Measurements from ENCODE around the gene AKR1D1. TPM values are rescaled to one million over a fixed set of nuclear protein-coding genes. Genes with fewer than 3 reads are reported as not detected.

Gene AKR1D1
- total and polyA plus RNA-seq, 2 of the 13 experiments (the other 11 are each of a cell fraction or from before 2014, with no cell fraction given), result 6.9 to 37.0 TPM

DNA sequence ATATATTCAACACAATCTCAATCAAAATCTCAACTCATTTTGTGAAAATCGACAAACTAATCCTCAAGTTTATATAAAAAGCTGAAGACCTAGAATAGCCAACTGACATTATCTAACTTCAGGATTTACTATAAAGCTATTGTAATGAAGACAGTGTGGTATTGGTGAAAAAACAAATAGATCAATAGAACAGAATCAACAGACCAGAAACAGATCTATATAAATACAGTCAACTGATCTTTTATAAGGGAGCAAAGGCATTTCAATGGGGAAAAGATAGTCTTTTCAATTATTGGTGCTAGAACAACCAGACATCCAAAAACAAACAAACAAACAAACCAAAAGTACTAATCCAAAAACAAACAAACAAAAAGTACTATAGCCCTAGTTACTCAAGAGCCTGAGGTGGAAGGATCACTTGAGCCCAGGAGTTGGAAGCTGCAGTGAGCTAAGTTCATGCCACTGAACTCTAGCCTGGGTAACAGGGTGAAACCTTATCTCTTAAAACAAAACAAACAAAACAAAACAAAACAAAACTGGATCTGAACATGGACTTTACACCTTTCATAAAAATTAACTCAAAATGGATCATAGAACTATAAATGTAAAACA lies 26.6 kb upstream of the AKR1D1 start (continued):
- no peak for TF ChIP-seq PAWR (CRISPR knock-in tag; IDR thresholded peaks at IDR 0.05; ENCODE audit: borderline replicate concordance)
- TF ChIP-seq ADNP (CRISPR knock-in tag; IDR thresholded peaks at IDR 0.05), result no peak
- TF ChIP-seq, protein P1, sequence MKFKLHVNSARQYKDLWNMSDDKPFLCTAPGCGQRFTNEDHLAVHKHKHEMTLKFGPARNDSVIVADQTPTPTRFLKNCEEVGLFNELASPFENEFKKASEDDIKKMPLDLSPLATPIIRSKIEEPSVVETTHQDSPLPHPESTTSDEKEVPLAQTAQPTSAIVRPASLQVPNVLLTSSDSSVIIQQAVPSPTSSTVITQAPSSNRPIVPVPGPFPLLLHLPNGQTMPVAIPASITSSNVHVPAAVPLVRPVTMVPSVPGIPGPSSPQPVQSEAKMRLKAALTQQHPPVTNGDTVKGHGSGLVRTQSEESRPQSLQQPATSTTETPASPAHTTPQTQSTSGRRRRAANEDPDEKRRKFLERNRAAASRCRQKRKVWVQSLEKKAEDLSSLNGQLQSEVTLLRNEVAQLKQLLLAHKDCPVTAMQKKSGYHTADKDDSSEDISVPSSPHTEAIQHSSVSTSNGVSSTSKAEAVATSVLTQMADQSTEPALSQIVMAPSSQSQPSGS (CRISPR knock-in tag; IDR thresholded peaks at IDR 0.05), result no peak
- no peak for TF ChIP-seq TIGD3 (CRISPR knock-in tag; IDR thresholded peaks at IDR 0.05; ENCODE audit: borderline replicate concordance)
- TF ChIP-seq, protein P2, sequence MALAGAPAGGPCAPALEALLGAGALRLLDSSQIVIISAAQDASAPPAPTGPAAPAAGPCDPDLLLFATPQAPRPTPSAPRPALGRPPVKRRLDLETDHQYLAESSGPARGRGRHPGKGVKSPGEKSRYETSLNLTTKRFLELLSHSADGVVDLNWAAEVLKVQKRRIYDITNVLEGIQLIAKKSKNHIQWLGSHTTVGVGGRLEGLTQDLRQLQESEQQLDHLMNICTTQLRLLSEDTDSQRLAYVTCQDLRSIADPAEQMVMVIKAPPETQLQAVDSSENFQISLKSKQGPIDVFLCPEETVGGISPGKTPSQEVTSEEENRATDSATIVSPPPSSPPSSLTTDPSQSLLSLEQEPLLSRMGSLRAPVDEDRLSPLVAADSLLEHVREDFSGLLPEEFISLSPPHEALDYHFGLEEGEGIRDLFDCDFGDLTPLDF (CRISPR knock-in tag; IDR thresholded peaks at IDR 0.05), result no peak
- TF ChIP-seq, protein P3, sequence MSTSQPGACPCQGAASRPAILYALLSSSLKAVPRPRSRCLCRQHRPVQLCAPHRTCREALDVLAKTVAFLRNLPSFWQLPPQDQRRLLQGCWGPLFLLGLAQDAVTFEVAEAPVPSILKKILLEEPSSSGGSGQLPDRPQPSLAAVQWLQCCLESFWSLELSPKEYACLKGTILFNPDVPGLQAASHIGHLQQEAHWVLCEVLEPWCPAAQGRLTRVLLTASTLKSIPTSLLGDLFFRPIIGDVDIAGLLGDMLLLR (CRISPR knock-in tag; IDR thresholded peaks at IDR 0.05), result no peak
- TF ChIP-seq, protein P4, sequence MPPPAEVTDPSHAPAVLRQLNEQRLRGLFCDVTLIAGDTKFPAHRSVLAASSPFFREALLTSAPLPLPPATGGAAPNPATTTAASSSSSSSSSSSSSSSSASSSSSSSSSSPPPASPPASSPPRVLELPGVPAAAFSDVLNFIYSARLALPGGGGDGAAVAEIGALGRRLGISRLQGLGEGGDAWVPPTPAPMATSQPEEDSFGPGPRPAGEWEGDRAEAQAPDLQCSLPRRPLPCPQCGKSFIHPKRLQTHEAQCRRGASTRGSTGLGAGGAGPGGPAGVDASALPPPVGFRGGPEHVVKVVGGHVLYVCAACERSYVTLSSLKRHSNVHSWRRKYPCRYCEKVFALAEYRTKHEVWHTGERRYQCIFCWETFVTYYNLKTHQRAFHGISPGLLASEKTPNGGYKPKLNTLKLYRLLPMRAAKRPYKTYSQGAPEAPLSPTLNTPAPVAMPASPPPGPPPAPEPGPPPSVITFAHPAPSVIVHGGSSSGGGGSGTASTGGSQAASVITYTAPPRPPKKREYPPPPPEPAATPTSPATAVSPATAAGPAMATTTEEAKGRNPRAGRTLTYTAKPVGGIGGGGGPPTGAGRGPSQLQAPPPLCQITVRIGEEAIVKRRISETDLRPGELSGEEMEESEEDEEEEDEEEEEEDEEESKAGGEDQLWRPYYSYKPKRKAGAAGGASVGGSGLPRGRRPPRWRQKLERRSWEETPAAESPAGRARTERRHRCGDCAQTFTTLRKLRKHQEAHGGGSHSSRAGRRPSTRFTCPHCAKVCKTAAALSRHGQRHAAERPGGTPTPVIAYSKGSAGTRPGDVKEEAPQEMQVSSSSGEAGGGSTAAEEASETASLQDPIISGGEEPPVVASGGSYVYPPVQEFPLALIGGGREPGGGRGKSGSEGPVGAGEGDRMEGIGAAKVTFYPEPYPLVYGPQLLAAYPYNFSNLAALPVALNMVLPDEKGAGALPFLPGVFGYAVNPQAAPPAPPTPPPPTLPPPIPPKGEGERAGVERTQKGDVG (CRISPR knock-in tag; IDR thresholded peaks at IDR 0.05; ENCODE audit: borderline replicate concordance), result no peak
- TF ChIP-seq TFDP2 (CRISPR knock-in tag; IDR thresholded peaks at IDR 0.05), result no peak
- TF ChIP-seq MYNN (CRISPR knock-in tag; IDR thresholded peaks at IDR 0.05; ENCODE audit: low read depth), result no peak
- no peak for TF ChIP-seq MTERF4 (CRISPR knock-in tag; IDR thresholded peaks at IDR 0.05)
- no peak for TF ChIP-seq HMGXB3 (CRISPR knock-in tag; IDR thresholded peaks at IDR 0.05; ENCODE audit: borderline replicate concordance)
- TF ChIP-seq SMAD9 (CRISPR knock-in tag; IDR thresholded peaks at IDR 0.05), result no peak

Data from HepG2 (cell line).